Keratinocyte (primary cell): ENCODE measurements around the gene KMT5B. TPM values are rescaled to one million over a fixed set of nuclear protein-coding genes. Genes with fewer than 3 reads are reported as not detected.

ENCODE experiments used
- DNase-seq: peaks from one replicate; pipeline ENCODE4 v3.0.0-alpha.2; 2011; ENCODE audit warnings: low read depth, missing footprints, low spot score
- FAIRE-seq: peaks from 2 replicates; lab custom pipeline; 2011; peaks lifted over from hg19 to GRCh38; lab: Jason Lieb, UNC
- H2AFZ ChIP-seq: 2 replicates; pipeline ENCODE4 v1.6.0; 2012; ENCODE audit warnings: low read length, control low read depth, inconsistent platforms; ENCODE audit not compliant: control insufficient read depth
- H3K27ac ChIP-seq: 2 replicates; pipeline ENCODE4 v1.5.1; 2011; ENCODE audit warnings: low read length; ENCODE audit not compliant: control insufficient read depth, insufficient read depth
- H3K27me3 ChIP-seq: 3 replicates; pipeline ENCODE4 v1.6.0; 2011; ENCODE audit warnings: low read length; ENCODE audit not compliant: control insufficient read depth, insufficient read depth; ENCODE audit errors: extremely low read depth
- H3K36me3 ChIP-seq, 2 experiments: 2 replicates in 1 of 2; 3 replicates in 1 of 2; pipeline ENCODE4 v1.5.1; 2011; ENCODE audit warnings: low read length in 2 of 2, mild to moderate bottlenecking in 1 of 2; ENCODE audit not compliant: control insufficient read depth in 2 of 2, insufficient read depth in 2 of 2; ENCODE audit errors: extremely low read depth in 1 of 2
- H3K4me1 ChIP-seq: 3 replicates; pipeline ENCODE4 v1.5.1; 2011; ENCODE audit warnings: low read length; ENCODE audit not compliant: control insufficient read depth, insufficient read depth; ENCODE audit errors: extremely low read depth
- H3K4me2 ChIP-seq: 3 replicates; pipeline ENCODE4 v1.6.0; 2011; ENCODE audit warnings: low read depth, low read length; ENCODE audit not compliant: control insufficient read depth, insufficient read depth; ENCODE audit errors: extremely low read depth
- H3K4me3 ChIP-seq, 3 experiments: fragments of 200-600 bp in 1 of 3; sonication (generic) in 1 of 3; 2 replicates in 2 of 3; 3 replicates in 1 of 3; pipeline ENCODE4 v1.5.1; 2011 to 2016; ENCODE audit warnings: low read length in 3 of 3, mild to moderate bottlenecking in 3 of 3, control low read depth in 2 of 3, inconsistent platforms in 1 of 3, low read depth in 1 of 3, mixed read lengths in 1 of 3, mixed run types in 1 of 3, moderate library complexity in 1 of 3; ENCODE audit not compliant: control insufficient read depth in 2 of 3, insufficient read depth in 2 of 3; ENCODE audit errors: extremely low read depth in 1 of 3
- H3K79me2 ChIP-seq: 2 replicates; pipeline ENCODE4 v1.6.0; 2012; ENCODE audit warnings: low read length; ENCODE audit not compliant: control insufficient read depth, insufficient read depth
- H3K9ac ChIP-seq: 3 replicates; pipeline ENCODE4 v1.6.0; 2011; ENCODE audit warnings: low read length; ENCODE audit not compliant: control insufficient read depth, insufficient read depth; ENCODE audit errors: extremely low read depth
- H3K9me1 ChIP-seq: 3 replicates; pipeline ENCODE4 v1.6.0; 2011; ENCODE audit warnings: low read length; ENCODE audit not compliant: control insufficient read depth, insufficient read depth; ENCODE audit errors: extremely low read depth
- H3K9me3 ChIP-seq: 2 replicates; pipeline ENCODE4 v1.5.1; 2012; ENCODE audit warnings: low read depth, low read length; ENCODE audit not compliant: control insufficient read depth
- H4K20me1 ChIP-seq: 3 replicates; pipeline ENCODE4 v1.6.0; 2011; ENCODE audit warnings: low read length; ENCODE audit not compliant: control insufficient read depth, insufficient read depth; ENCODE audit errors: extremely low read depth
- CTCF ChIP-seq, 3 experiments: IDR thresholded peaks in 1 of 3; conservative IDR thresholded peaks in 1 of 3; optimal IDR thresholded peaks in 1 of 3; 2 replicates in 2 of 3; 3 replicates in 1 of 3; pipeline versions ENCODE3 to v1.5.1; 2011; ENCODE audit warnings: low read length in 3 of 3, mild to moderate bottlenecking in 3 of 3, moderate library complexity in 2 of 3, control low read depth in 1 of 3, inconsistent platforms in 1 of 3; ENCODE audit not compliant: insufficient read depth in 2 of 3; ENCODE audit errors: extremely low read depth in 1 of 3
- EZH2 ChIP-seq: IDR thresholded peaks from one replicate; pipeline ENCODE4 v1.6.1; 2012; ENCODE audit warnings: inconsistent platforms, mild to moderate bottlenecking, low read length, moderate library complexity
- dilution Hi-C: fragments of 300-500 bp; cut with MboI; formaldehyde crosslinking; loops from one replicate; pipeline ENCODE4 v1.7.0; 2020; ENCODE audit warnings: low sequenced_read_pairs; ENCODE audit not compliant: extremely low pct_ligation_motif_present
- polyA plus RNA-seq, 5 experiments: library from polyadenylated mRNA; depleted of rRNA in 3 of 5; stranded (reverse) in 3 of 5; stranded (forward) in 1 of 5; unstranded in 1 of 5; fragments of >200 nt; gene quantifications; 1 replicate in 1 of 5; 2 replicates in 3 of 5; 3 replicates in 1 of 5; pipeline versions ENCODE4 v1.2.1 to v1.2.3, GENCODE V29; 2011 to 2012; ENCODE audit warnings: missing spikeins in 2 of 5, low read depth in 1 of 5, low replicate concordance in 1 of 5

The KMT5B gene
- polyA plus RNA-seq, 1 donor (not counting 4 experiments of a cell fraction or from before 2014, with no cell fraction given) = 17.2 TPM

GRCh38 chr11:68118706-68119448 is 94.2 kb downstream of the KMT5B start:
- H3K4me3 ChIP-seq = no peak overlapping the region
- no peak overlapping the region for H2AFZ ChIP-seq
- no peak for FAIRE-seq
- H3K27me3 ChIP-seq = no peaks in the 10 kb centered on the region
- no peaks in the 10 kb centered on the region for H3K9me3 ChIP-seq
- DNase-seq = no peak
- no peak overlapping the region for H3K27ac ChIP-seq
- H3K36me3 ChIP-seq = no peaks in the 10 kb centered on the region
- H4K20me1 ChIP-seq = no peaks in the 10 kb centered on the region
- peaks cover 10% of the 10 kb centered on the region for H3K4me1 ChIP-seq
- no peaks in the 10 kb centered on the region for H3K79me2 ChIP-seq
- TF ChIP-seq EZH2 (no peak), CTCF (optimal IDR thresholded peaks at IDR 0.05 in 1 of 3, IDR thresholded peaks at IDR 0.05 in 1 of 3, conservative IDR thresholded peaks at IDR 0.05 in 1 of 3; ENCODE audit: extremely low read depth in 1 of 3, insufficient read depth in 2 of 3, low read length in 3 of 3) (no peak)
- H3K4me2 ChIP-seq = no peak overlapping the region
- no peak overlapping the region for H3K9ac ChIP-seq
- dilution Hi-C loops = no loop called here
- H3K9me1 ChIP-seq = no peaks in the 10 kb centered on the region

GRCh38 chr11:68117853-68118470 is 95.1 kb downstream of the KMT5B start:
- dilution Hi-C loops = no loop called here
- Histone ChIP-seq H3K27ac (no peak overlapping the region), H2AFZ (no peak overlapping the region), H3K79me2 (no peaks in the 10 kb centered on the region), H3K4me2 (no peak overlapping the region), H3K4me3 (no peak overlapping the region), H3K9me3 (no peaks in the 10 kb centered on the region), H3K27me3 (no peaks in the 10 kb centered on the region), H3K4me1 (peaks cover 10% of the 10 kb centered on the region), H4K20me1 (no peaks in the 10 kb centered on the region), H3K36me3 (no peaks in the 10 kb centered on the region), H3K9ac (no peak overlapping the region), H3K9me1 (no peaks in the 10 kb centered on the region)
- DNase-seq (no peak), FAIRE-seq (no peak)
- TF ChIP-seq CTCF (optimal IDR thresholded peaks at IDR 0.05 in 1 of 3, IDR thresholded peaks at IDR 0.05 in 1 of 3, conservative IDR thresholded peaks at IDR 0.05 in 1 of 3; ENCODE audit: extremely low read depth in 1 of 3, insufficient read depth in 2 of 3, low read length in 3 of 3) = no peak
- no peak for TF ChIP-seq EZH2
